ENCODE measurements around the gene TNNI2. TPM values are rescaled to one million over a fixed set of nuclear protein-coding genes. Genes with fewer than 3 reads are reported as not detected.
"Not testable (repeated sequence)": the region's sequence is repeated elsewhere in the genome, so short reads cannot be mapped to it uniquely, and the experiment has no call there.

TNNI2 gene
- total RNA-seq, 1 experiment from 2014 or later = 0.46 TPM

DNA sequence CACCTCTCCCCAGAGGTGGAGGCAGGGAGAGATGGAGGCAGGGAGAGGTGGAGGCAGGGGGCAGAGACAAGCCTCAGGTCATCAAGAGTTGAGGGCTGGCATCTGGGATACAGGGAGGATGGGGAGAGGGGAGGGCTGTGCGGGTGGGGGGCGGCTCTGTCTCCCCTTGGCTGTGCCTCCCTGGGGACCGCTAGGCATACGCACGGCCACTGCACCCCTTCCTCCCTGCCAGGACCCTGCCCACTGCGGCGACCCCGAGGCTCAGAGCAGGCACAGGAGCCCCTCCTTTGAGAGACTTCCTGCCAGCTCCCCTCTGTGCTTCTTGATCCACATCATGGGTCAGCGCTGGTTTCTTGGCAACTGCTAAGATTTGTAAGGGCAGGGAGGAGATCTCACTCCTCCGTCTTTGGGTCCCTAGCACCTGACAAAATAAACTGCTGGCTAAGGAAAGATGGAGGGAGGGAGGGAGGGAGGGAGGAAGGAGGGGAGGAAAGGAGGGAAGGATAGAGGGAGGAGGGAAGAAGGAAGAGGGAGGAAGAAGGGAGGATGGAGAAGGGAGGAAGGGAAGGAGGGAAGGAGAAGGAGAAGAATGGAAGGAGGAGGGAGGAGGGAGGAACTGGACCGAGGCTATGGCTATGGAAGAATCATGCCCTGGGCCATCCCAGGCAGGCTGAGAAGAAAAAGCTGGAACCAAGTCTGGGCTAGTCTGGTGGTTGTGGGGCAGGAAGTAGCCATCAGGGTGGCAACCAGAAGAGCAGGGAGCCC is 34.4 kb downstream of the TNNI2 start:
- TF ChIP-seq TCF7L2 (IDR thresholded peaks at IDR 0.05; ENCODE audit: low read depth, low read length) (no peak), SIN3A (IDR thresholded peaks at IDR 0.05; ENCODE audit: borderline replicate concordance, insufficient read depth, low read depth, low read length) (no peak), POLR2AphosphoS5 (IDR thresholded peaks at IDR 0.05; ENCODE audit: low read depth, low read length) (no peak), REST (IDR thresholded peaks at IDR 0.05; ENCODE audit: insufficient read depth in 1 of 2, low read depth in 2 of 2, low read length in 1 of 2) (no peak)
- TF ChIP-seq, protein P1, sequence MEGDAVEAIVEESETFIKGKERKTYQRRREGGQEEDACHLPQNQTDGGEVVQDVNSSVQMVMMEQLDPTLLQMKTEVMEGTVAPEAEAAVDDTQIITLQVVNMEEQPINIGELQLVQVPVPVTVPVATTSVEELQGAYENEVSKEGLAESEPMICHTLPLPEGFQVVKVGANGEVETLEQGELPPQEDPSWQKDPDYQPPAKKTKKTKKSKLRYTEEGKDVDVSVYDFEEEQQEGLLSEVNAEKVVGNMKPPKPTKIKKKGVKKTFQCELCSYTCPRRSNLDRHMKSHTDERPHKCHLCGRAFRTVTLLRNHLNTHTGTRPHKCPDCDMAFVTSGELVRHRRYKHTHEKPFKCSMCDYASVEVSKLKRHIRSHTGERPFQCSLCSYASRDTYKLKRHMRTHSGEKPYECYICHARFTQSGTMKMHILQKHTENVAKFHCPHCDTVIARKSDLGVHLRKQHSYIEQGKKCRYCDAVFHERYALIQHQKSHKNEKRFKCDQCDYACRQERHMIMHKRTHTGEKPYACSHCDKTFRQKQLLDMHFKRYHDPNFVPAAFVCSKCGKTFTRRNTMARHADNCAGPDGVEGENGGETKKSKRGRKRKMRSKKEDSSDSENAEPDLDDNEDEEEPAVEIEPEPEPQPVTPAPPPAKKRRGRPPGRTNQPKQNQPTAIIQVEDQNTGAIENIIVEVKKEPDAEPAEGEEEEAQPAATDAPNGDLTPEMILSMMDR (IDR thresholded peaks at IDR 0.05) = no peak
- no peak overlapping the region for H3K4me3 ChIP-seq (ENCODE audit: low read depth in 2 of 2, low read length in 2 of 2)
- CTCF ChIA-PET = interaction anchor here (0.7 to 1.4 kb wide), 2 partner anchors 9 to 28 kb away, joined by 5 to 7 read pairs; no protein-coding TSS in a partner anchor
- ATAC-seq = peak; percentile 72
- in situ Hi-C loops (cut with HindIII; ENCODE audit: low pct_unique_long_range_greater_than_20kb, low sequenced_read_pairs) (no loop called here), intact Hi-C loops (cut with micrococcal nuclease; ENCODE audit: unreplicated experiment) (loop anchor here (5.0 kb wide), 1 partner anchor 284 kb away; no protein-coding TSS in a partner anchor)
- no peaks in the 10 kb centered on the region for H3K27me3 ChIP-seq (ENCODE audit: control insufficient read depth, insufficient read depth, low read length)
- H3K4me1 ChIP-seq (ENCODE audit: control insufficient read depth, insufficient read depth, low read length) = peaks cover 34% of the 10 kb centered on the region
- POLR2A ChIA-PET = interaction anchor here (0.5 kb wide), 1 partner anchor 26 kb away, joined by 3 read pairs; no protein-coding TSS in a partner anchor
- no peaks in the 10 kb centered on the region for H3K36me3 ChIP-seq (ENCODE audit: control insufficient read depth, insufficient read depth, low read length)
- no peaks in the 10 kb centered on the region for H3K9me3 ChIP-seq (ENCODE audit: control insufficient read depth, insufficient read depth, low read depth, low read length)
- H3K27ac ChIP-seq (ENCODE audit: low read length) = peak overlapping the region; percentile 29; the same call in 1 of the 2 replicates
- DNase-seq (ENCODE audit: low read depth, low spot score) = no peak
- no TSS peak for BruUV-seq (replicated peaks)

DNA sequence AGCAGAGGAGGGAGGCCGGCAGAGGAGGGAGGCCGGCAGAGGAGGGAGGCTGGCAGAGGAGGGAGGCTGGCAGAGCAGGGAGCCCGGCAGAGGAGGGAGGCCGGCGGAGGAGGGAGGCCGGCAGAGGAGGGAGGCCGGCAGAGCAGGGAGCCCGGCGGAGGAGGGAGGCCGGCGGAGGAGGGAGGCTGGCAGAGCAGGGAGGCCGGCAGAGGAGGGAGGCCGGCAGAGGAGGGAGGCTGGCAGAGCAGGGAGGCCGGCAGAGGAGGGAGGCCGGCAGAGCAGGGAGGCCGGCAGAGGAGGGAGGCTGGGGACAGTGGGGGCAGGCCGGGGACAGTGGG is 35.0 kb downstream of the TNNI2 start:
- H3K9me3 ChIP-seq (ENCODE audit: control insufficient read depth, insufficient read depth, low read depth, low read length); H3K36me3 ChIP-seq (ENCODE audit: control insufficient read depth, insufficient read depth, low read length); BruUV-seq (replicated peaks); H3K27me3 ChIP-seq (ENCODE audit: control insufficient read depth, insufficient read depth, low read length); ATAC-seq; POLR2A ChIA-PET; H3K27ac ChIP-seq (ENCODE audit: low read length); in situ Hi-C loops (cut with HindIII; ENCODE audit: low pct_unique_long_range_greater_than_20kb, low sequenced_read_pairs); H3K4me3 ChIP-seq (ENCODE audit: low read depth in 2 of 2, low read length in 2 of 2); DNase-seq (ENCODE audit: low read depth, low spot score): not testable (repeated sequence)
- H3K4me1 ChIP-seq (ENCODE audit: control insufficient read depth, insufficient read depth, low read length) = peaks cover 34% of the 10 kb centered on the region
- intact Hi-C loops (cut with micrococcal nuclease; ENCODE audit: unreplicated experiment) = loop anchor here (5.0 kb wide), 1 partner anchor 284 kb away; no protein-coding TSS in a partner anchor
- CTCF ChIA-PET = interaction anchor here (1.4 kb wide), 1 partner anchor 9 kb away, joined by 7 read pairs; no protein-coding TSS in a partner anchor

DNA sequence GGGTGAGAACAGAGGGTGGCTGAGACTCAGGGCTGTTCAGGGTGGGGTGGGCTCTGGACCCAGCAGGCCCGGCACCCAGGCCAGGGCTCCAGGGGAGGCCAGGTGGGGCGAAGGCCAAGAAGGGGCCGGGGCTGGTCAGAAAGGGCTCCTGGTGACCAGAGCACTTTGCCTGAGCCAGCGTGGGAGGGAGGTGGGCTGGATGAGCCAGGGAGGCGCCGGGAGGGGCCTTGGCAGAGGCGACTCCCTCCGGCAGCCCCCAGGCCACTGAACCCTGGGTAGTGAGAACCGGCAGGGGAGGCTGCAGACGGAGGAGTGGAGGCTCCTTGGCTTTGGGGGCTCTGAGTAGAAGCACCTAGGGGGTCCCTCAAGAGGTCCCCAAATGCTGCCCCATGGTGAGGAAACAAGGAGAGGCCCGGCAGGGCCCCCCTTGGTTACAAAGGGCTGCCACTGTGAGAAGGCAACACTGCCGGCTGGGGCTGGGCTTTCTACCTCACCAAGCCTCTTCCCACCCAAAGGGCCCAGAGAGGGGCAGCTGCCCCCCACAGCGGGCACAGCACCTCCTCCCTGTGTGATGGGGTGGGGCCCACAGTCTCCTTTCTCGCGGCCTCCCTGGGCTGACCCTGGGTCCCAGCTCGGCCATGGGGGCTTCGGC is 35.8 kb downstream of the TNNI2 start:
- H3K4me3 ChIP-seq (ENCODE audit: low read depth in 2 of 2, low read length in 2 of 2); BruUV-seq (replicated peaks); POLR2A ChIA-PET; in situ Hi-C loops (cut with HindIII; ENCODE audit: low pct_unique_long_range_greater_than_20kb, low sequenced_read_pairs); DNase-seq (ENCODE audit: low read depth, low spot score); H3K27me3 ChIP-seq (ENCODE audit: control insufficient read depth, insufficient read depth, low read length); ATAC-seq; H3K36me3 ChIP-seq (ENCODE audit: control insufficient read depth, insufficient read depth, low read length); H3K27ac ChIP-seq (ENCODE audit: low read length); H3K9me3 ChIP-seq (ENCODE audit: control insufficient read depth, insufficient read depth, low read depth, low read length): not testable (repeated sequence)
- CTCF ChIA-PET = interaction anchor here (0.6 to 2.7 kb wide), 5 partner anchors 42 to 181 kb away, joined by 3 to 13 read pairs (median 5); no protein-coding TSS in a partner anchor
- intact Hi-C loops (cut with micrococcal nuclease; ENCODE audit: unreplicated experiment) = loop anchor here (1.0 to 5.0 kb wide), 2 partner anchors 48 to 283 kb away; no protein-coding TSS in a partner anchor
- peaks cover 34% of the 10 kb centered on the region for H3K4me1 ChIP-seq (ENCODE audit: control insufficient read depth, insufficient read depth, low read length)
